Astrocyte (in vitro differentiated cells and primary cell): ENCODE results near the gene ME2.

Source experiments
- EZH2 ChIP-seq: IDR thresholded peaks from 2 replicates; pipeline ENCODE4 v1.6.1; 2012; ENCODE audit warnings: mild to moderate bottlenecking, low read length, inconsistent platforms; ENCODE audit not compliant: insufficient read depth
- TF ChIP-seq, protein P1 (sequence below): IDR thresholded peaks from 2 replicates; pipeline ENCODE4 v1.5.1; 2011; ENCODE audit warnings: low read depth, mild to moderate bottlenecking, inconsistent platforms, low read length, moderate library complexity; ENCODE audit not compliant: insufficient read depth

DNA sequence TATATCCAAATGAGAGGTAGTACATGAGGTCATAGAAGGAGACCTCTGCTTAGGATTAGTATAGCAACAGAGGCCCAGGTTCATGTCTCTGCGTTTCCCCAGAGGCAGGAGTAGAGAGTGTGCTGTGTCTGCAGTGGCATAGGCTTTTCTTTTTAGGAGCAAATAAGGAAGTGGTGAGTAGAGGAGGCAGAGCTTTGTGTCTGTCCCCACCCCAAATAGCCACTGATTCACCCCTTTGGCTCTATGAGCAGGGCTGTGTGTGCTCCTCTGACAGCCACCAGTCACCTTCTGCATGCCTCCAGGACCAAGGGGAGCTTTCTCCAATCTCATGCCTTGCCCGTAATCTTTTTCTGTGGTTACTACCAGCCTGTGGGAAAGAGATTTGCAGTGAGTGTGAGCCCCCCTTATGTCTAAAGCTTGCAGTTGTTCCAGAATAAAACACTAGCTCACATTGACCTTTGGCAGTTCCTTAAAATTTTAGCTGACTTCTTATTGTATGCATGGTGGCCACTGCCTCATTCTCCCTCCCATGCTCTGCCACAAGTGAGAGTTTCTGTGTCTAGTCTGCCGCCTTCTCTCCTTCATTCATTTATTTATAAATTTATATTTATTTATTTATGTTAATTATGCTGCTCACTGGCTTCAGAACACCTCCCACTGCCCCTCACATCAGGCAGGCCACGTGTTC lies 65.5 kb downstream of the ME2 start:
- TF ChIP-seq, protein P1, sequence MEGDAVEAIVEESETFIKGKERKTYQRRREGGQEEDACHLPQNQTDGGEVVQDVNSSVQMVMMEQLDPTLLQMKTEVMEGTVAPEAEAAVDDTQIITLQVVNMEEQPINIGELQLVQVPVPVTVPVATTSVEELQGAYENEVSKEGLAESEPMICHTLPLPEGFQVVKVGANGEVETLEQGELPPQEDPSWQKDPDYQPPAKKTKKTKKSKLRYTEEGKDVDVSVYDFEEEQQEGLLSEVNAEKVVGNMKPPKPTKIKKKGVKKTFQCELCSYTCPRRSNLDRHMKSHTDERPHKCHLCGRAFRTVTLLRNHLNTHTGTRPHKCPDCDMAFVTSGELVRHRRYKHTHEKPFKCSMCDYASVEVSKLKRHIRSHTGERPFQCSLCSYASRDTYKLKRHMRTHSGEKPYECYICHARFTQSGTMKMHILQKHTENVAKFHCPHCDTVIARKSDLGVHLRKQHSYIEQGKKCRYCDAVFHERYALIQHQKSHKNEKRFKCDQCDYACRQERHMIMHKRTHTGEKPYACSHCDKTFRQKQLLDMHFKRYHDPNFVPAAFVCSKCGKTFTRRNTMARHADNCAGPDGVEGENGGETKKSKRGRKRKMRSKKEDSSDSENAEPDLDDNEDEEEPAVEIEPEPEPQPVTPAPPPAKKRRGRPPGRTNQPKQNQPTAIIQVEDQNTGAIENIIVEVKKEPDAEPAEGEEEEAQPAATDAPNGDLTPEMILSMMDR: no peak
- no peak for TF ChIP-seq EZH2
